K562 (cell line): ENCODE measurements around the gene PPFIA1. TPM values are rescaled to one million over a fixed set of nuclear protein-coding genes. Genes with fewer than 3 reads are reported as not detected.

Experiments used
- ADNP ChIP-seq: fragments of 200-800 bp; sonication (Bioruptor generic); IDR thresholded peaks from 2 replicates; pipeline ENCODE4 v1.6.1; 2016; ENCODE audit warnings: missing genetic modification characterization, missing compliant biosample characterization
- FOXA3 ChIP-seq, 2 experiments: fragments of 450-650 bp in 1 of 2; sonication (generic) in 1 of 2; formaldehyde crosslinking; IDR thresholded peaks in 1 of 2; conservative IDR thresholded peaks in 1 of 2; 2 replicates each; pipeline versions ENCODE4 v1.4.0 to v1.8.0; 2020 to 2022; ENCODE audit warnings: mild to moderate bottlenecking in 2 of 2, missing genetic modification reagents in 1 of 2
- OTX1 ChIP-seq: fragments of 450-650 bp; formaldehyde crosslinking; IDR thresholded peaks from 2 replicates; pipeline ENCODE4 v1.4.0; 2022; ENCODE audit warnings: mild to moderate bottlenecking
- TRIM24 ChIP-seq, 2 experiments: fragments of 450-650 bp; IDR thresholded peaks; 2 replicates each; pipeline ENCODE4 v1.6.1; 2016
- ZNF436 ChIP-seq: fragments of 250-450, 450-650 bp; sonication (Bioruptor Pico); formaldehyde crosslinking; IDR thresholded peaks from 2 replicates; pipeline ENCODE4 v1.7.0; 2020; ENCODE audit warnings: mild to moderate bottlenecking
- ZNF830 ChIP-seq: fragments of 250-450 bp; sonication (Bioruptor Pico); IDR thresholded peaks from 2 replicates; pipeline ENCODE4 v1.5.0; 2021; ENCODE audit warnings: mild to moderate bottlenecking
- polyA plus RNA-seq, 8 experiments: library from polyadenylated mRNA; depleted of rRNA in 4 of 8; stranded (reverse) in 5 of 8; unstranded in 3 of 8; fragments of >200 nt; fragmentation: Nextera tagmentation in 2 of 8; fragmentation: Illumina TruSeq in 1 of 8; extraction: Ambion mirVana in 2 of 8; extraction: Trizol in 1 of 8; gene quantifications; 2 replicates each; pipeline versions ENCODE4 v1.2.1 to v1.2.3, GENCODE V29; 2011 to 2014; ENCODE audit warnings: inconsistent platforms in 1 of 8, missing spikeins in 1 of 8
- total RNA-seq, 7 experiments: library from RNA; depleted of rRNA in 6 of 7; stranded (reverse); fragments of >200 nt in 6 of 7; fragmentation: Illumina TruSeq in 2 of 7; extraction: Trizol in 2 of 7; gene quantifications; 2 replicates each; pipeline versions ENCODE4 v1.2.1 to v1.2.3, GENCODE V29; 2011 to 2021; ENCODE audit warnings: low replicate concordance in 1 of 7
- TF ChIP-seq, protein P1 (sequence below): fragments of 450-650 bp; IDR thresholded peaks from 2 replicates; pipeline ENCODE4 v1.6.1; 2016; ENCODE audit warnings: mild to moderate bottlenecking
- TF ChIP-seq, protein P2 (sequence below): fragments of 450-650 bp; IDR thresholded peaks from 2 replicates; pipeline ENCODE4 v1.6.1; 2014; ENCODE audit warnings: low read depth, mild to moderate bottlenecking, moderate library complexity, borderline replicate concordance
- TF ChIP-seq, protein P3 (sequence below): fragments of 200-800 bp; sonication (Bioruptor generic); IDR thresholded peaks from 2 replicates; pipeline ENCODE4 v1.6.1; 2017; ENCODE audit warnings: missing genetic modification characterization, missing compliant biosample characterization

Gene PPFIA1
- total and polyA plus RNA-seq, 9 of the 15 experiments (the other 6 are each of a cell fraction or from before 2014, with no cell fraction given): 9.9 to 41.5 (median 28.5) TPM

DNA sequence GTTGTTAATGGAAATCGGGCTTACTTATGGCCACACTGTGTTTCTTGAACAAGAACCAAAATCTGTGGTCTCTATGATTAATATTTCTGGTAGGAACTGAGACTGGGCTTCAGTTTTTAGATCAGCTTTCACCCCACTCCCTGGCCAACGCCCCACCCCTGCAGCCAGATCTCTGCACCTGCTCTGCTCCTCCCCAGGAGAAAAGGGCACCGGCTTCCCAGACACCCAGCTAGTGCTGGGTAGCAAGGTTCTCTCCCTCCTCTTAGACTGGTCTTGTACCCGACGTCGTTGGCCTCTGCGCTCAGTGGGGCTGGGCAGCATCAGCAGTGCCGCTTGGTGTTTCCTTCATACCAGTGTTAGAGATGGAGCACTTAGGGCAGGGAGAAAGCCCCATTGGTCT lies 110.9 kb downstream of the PPFIA1 start (continued):
- TF ChIP-seq, protein P1, sequence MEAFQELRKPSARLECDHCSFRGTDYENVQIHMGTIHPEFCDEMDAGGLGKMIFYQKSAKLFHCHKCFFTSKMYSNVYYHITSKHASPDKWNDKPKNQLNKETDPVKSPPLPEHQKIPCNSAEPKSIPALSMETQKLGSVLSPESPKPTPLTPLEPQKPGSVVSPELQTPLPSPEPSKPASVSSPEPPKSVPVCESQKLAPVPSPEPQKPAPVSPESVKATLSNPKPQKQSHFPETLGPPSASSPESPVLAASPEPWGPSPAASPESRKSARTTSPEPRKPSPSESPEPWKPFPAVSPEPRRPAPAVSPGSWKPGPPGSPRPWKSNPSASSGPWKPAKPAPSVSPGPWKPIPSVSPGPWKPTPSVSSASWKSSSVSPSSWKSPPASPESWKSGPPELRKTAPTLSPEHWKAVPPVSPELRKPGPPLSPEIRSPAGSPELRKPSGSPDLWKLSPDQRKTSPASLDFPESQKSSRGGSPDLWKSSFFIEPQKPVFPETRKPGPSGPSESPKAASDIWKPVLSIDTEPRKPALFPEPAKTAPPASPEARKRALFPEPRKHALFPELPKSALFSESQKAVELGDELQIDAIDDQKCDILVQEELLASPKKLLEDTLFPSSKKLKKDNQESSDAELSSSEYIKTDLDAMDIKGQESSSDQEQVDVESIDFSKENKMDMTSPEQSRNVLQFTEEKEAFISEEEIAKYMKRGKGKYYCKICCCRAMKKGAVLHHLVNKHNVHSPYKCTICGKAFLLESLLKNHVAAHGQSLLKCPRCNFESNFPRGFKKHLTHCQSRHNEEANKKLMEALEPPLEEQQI: no peak
- no peak for TF ChIP-seq ADNP (tag)
- no peak for TF ChIP-seq OTX1 (CRISPR knock-in tag)
- TF ChIP-seq TRIM24 (IDR thresholded peaks at IDR 0.05): no peak
- TF ChIP-seq FOXA3 (CRISPR knock-in tag; conservative IDR thresholded peaks at IDR 0.05 in 1 of 2, IDR thresholded peaks at IDR 0.05 in 1 of 2): no peak
- TF ChIP-seq ZNF436 (CRISPR knock-in tag): no peak
- no peak for TF ChIP-seq ZNF830 (CRISPR knock-in tag)
- TF ChIP-seq, protein P2, sequence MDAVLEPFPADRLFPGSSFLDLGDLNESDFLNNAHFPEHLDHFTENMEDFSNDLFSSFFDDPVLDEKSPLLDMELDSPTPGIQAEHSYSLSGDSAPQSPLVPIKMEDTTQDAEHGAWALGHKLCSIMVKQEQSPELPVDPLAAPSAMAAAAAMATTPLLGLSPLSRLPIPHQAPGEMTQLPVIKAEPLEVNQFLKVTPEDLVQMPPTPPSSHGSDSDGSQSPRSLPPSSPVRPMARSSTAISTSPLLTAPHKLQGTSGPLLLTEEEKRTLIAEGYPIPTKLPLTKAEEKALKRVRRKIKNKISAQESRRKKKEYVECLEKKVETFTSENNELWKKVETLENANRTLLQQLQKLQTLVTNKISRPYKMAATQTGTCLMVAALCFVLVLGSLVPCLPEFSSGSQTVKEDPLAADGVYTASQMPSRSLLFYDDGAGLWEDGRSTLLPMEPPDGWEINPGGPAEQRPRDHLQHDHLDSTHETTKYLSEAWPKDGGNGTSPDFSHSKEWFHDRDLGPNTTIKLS: no peak
- TF ChIP-seq, protein P3, sequence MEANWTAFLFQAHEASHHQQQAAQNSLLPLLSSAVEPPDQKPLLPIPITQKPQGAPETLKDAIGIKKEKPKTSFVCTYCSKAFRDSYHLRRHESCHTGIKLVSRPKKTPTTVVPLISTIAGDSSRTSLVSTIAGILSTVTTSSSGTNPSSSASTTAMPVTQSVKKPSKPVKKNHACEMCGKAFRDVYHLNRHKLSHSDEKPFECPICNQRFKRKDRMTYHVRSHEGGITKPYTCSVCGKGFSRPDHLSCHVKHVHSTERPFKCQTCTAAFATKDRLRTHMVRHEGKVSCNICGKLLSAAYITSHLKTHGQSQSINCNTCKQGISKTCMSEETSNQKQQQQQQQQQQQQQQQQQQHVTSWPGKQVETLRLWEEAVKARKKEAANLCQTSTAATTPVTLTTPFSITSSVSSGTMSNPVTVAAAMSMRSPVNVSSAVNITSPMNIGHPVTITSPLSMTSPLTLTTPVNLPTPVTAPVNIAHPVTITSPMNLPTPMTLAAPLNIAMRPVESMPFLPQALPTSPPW (CRISPR knock-in tag): no peak
